ENCODE data around the gene DYNLT4. TPM values are rescaled to one million over a fixed set of nuclear protein-coding genes. Genes with fewer than 3 reads are reported as not detected.

Gene DYNLT4
- polyA plus RNA-seq, 1 of the 3 experiments (the other 2 are of a cell fraction) = 0.61 TPM

DNA sequence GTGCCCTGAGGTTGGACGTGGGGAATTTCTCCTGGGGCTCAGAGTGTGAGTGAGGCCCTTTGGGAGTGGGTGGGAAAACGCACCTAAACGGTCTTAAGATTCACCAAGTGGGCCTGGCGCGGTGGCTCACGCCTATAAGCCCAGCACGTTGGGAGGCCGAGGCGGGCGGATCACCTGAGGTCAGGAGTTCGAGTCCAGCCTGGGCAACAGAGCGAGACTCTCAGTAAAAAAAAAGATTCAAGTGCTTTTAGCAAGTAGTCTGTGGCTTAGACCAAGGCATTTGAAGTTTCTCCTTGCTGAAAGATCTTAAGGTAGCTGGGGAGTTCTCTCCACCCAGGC lies 30.5 kb downstream of the DYNLT4 start:
- peaks cover 14 to 16% of the 10 kb centered on the region in 2 experiments; a peak in 3 of 4 replicates for H3K4me1 ChIP-seq (ENCODE audit: control insufficient read depth in 1 of 2, insufficient read depth in 2 of 2, low read depth in 1 of 2, low read length in 1 of 2)
- no peak for TF ChIP-seq USF2 (IDR thresholded peaks at IDR 0.05; ENCODE audit: borderline replicate concordance, low read depth, low read length)
- no peak for TF ChIP-seq RAD21 (IDR thresholded peaks at IDR 0.05; ENCODE audit: low read length)
- no peak for TF ChIP-seq GATA2 (CRISPR knock-in tag; IDR thresholded peaks at IDR 0.05)
- no peak for TF ChIP-seq FOXM1 (IDR thresholded peaks at IDR 0.05; ENCODE audit: low read depth)
- no peak for TF ChIP-seq GABPA (IDR thresholded peaks at IDR 0.05; ENCODE audit: low read depth)
- no peak for TF ChIP-seq TEAD4 (IDR thresholded peaks at IDR 0.05; ENCODE audit: borderline replicate concordance, insufficient read depth)
- TF ChIP-seq RXRA (IDR thresholded peaks at IDR 0.05; ENCODE audit: borderline replicate concordance, low read depth) = no peak
- no peak for TF ChIP-seq IRF3 (IDR thresholded peaks at IDR 0.05; ENCODE audit: low read depth, low read length)
- no peak for TF ChIP-seq TCF12 (IDR thresholded peaks at IDR 0.05)
- H3K4me3 ChIP-seq (ENCODE audit: low read depth in 2 of 2, low read length in 1 of 2) = peak overlapping the region; percentile 54 to 79
- WGBS (ENCODE audit: low lambda C conversion rate) = 13% methylated on average over 12 of the region's 12 CpGs
- H4K20me1 ChIP-seq (ENCODE audit: insufficient read depth) = peaks cover 41% of the 10 kb centered on the region
- H3F3A ChIP-seq (replicated peaks; ENCODE audit: insufficient read depth) = peaks cover 64% of the 10 kb centered on the region
- peak overlapping the region in 1 of 2 experiments; percentile 87; a peak in 1 of 4 replicates for H3K27ac ChIP-seq (ENCODE audit: low read depth in 2 of 2, low read length in 1 of 2)
- peaks cover 56% of the 10 kb centered on the region for H3K79me2 ChIP-seq (ENCODE audit: insufficient read depth)
- DNase-seq = no peak
- H3K4me2 ChIP-seq = peak overlapping the region; percentile 98
- ChIA-PET POLR2A (interaction anchor here (1.4 to 2.5 kb wide), 7 partner anchors 8 to 210 kb away, joined by 5 to 22 read pairs (median 13); partner anchors contain the start of genes BTBD19, EIF2B3 and RNU5D-1), CTCF (interaction anchor here (1.4 to 2.7 kb wide), 3 partner anchors 9 to 46 kb away, joined by 3 to 16 read pairs (median 5); partner anchors contain the start of gene RNU5D-1)
- H3K9me3 ChIP-seq = no peaks in the 10 kb centered on the region
- H3K9ac ChIP-seq = peak overlapping the region; percentile 93
- H3K9me2 ChIP-seq = no peaks in the 10 kb centered on the region
- H3K36me3 ChIP-seq (replicated peaks in 1 of 2; ENCODE audit: control insufficient read depth in 1 of 2, insufficient read depth in 2 of 2, low read length in 1 of 2) = peaks cover 22 to 57% of the 10 kb centered on the region in 2 experiments
- no peak overlapping the region for H2AFZ ChIP-seq (ENCODE audit: low read depth)
- no peaks in the 10 kb centered on the region for H3K27me3 ChIP-seq (ENCODE audit: insufficient read depth)

DNA sequence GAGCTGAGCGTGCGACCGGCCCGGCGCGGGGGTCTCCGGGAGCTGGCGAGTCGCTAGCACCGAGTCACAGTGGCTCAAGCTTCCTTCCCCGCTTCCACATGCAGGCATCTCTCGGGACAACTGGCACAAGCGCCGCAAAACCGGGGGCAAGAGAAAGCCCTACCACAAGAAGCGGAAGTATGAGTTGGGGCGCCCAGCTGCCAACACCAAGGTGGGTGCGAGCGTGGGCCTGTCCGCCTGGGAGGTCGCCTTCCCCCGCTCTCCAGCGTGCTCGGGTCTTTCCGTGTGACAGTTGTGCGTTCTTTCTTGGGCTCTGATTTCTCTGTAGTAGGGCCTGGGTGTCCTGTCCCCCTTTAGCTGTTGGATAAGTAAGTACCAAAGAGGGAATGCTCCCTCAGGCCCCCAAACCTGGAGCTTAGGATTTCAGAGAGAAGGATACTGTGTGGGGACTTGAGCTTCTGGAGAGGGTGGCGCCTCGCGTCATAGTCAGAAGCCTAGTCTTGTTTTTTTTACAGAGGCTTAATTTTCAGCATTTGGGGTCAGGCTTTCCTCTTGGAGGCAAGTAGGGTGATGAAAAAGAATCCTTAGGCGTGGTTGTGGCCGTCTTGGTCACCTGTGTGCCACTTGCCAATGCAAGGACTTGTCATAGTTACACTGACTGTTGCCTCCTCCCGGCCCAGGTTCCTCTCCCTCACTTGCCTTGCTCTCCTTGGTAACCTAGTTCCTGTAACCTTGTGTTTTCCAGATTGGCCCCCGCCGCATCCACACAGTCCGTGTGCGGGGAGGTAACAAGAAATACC lies 31.0 kb downstream of the DYNLT4 start:
- peaks cover 59% of the 10 kb centered on the region for H3F3A ChIP-seq (replicated peaks; ENCODE audit: insufficient read depth)
- peaks cover 22 to 52% of the 10 kb centered on the region in 2 experiments for H3K36me3 ChIP-seq (replicated peaks in 1 of 2; ENCODE audit: control insufficient read depth in 1 of 2, insufficient read depth in 2 of 2, low read length in 1 of 2)
- peaks cover 41% of the 10 kb centered on the region for H4K20me1 ChIP-seq (ENCODE audit: insufficient read depth)
- ChIA-PET POLR2A (interaction anchor here (0.6 to 2.5 kb wide), 23 partner anchors 8 to 564 kb away, joined by 3 to 22 read pairs (median 6); partner anchors contain the start of genes ARMH1, BEST4, BTBD19 and EIF2B3), CTCF (interaction anchor here (1.1 to 2.7 kb wide), 8 partner anchors 8 to 45 kb away, joined by 3 to 16 read pairs (median 4); partner anchors contain the start of genes BTBD19, PLK3 and RNU5D-1)
- no peak for DNase-seq
- peaks cover 14 to 16% of the 10 kb centered on the region in 2 experiments; a peak in 3 of 4 replicates for H3K4me1 ChIP-seq (ENCODE audit: control insufficient read depth in 1 of 2, insufficient read depth in 2 of 2, low read depth in 1 of 2, low read length in 1 of 2)
- no peak overlapping the region for H2AFZ ChIP-seq (ENCODE audit: low read depth)
- whole genome bisulfite sequencing (ENCODE audit: low lambda C conversion rate) = under 1% methylated on average over 15 of the region's 36 CpGs
- H3K27me3 ChIP-seq (ENCODE audit: insufficient read depth) = no peaks in the 10 kb centered on the region
- peak overlapping the region; percentile 84 to 87 for H3K27ac ChIP-seq (ENCODE audit: low read depth in 2 of 2, low read length in 1 of 2)
- H3K9me2 ChIP-seq = no peaks in the 10 kb centered on the region
- TF ChIP-seq EP300 (IDR thresholded peaks at IDR 0.05; ENCODE audit: borderline replicate concordance in 1 of 2, low read depth in 1 of 2, low read length in 1 of 2) (no peak), USF2 (IDR thresholded peaks at IDR 0.05; ENCODE audit: borderline replicate concordance, low read depth, low read length) (no peak), RFX5 (IDR thresholded peaks at IDR 0.05; ENCODE audit: low read length) (no peak), EZH2phosphoT487 (IDR thresholded peaks at IDR 0.05; ENCODE audit: borderline replicate concordance, low read depth) (no peak), ELF1 (IDR thresholded peaks at IDR 0.05) (no peak), NRF1 (IDR thresholded peaks at IDR 0.05; ENCODE audit: low read depth, low read length) (no peak), TEAD4 (IDR thresholded peaks at IDR 0.05; ENCODE audit: borderline replicate concordance, insufficient read depth) (no peak), RCOR1 (IDR thresholded peaks at IDR 0.05; ENCODE audit: low read length) (no peak), JUND (IDR thresholded peaks at IDR 0.05) (no peak), MEF2A (IDR thresholded peaks at IDR 0.05; ENCODE audit: borderline replicate concordance, low read depth) (no peak)
- H3K9ac ChIP-seq = peak overlapping the region; percentile 93
- peaks cover 56% of the 10 kb centered on the region for H3K79me2 ChIP-seq (ENCODE audit: insufficient read depth)
- H3K4me3 ChIP-seq (ENCODE audit: low read depth in 2 of 2, low read length in 1 of 2) = peak overlapping the region; percentile 54 to 79
- peak overlapping the region; percentile 98 for H3K4me2 ChIP-seq
- no peaks in the 10 kb centered on the region for H3K9me3 ChIP-seq
